ENCODE measurements around the gene LRP8.
A peak's percentile ranks its signal among the peaks of the same experiment; 100 is the strongest.

DNA sequence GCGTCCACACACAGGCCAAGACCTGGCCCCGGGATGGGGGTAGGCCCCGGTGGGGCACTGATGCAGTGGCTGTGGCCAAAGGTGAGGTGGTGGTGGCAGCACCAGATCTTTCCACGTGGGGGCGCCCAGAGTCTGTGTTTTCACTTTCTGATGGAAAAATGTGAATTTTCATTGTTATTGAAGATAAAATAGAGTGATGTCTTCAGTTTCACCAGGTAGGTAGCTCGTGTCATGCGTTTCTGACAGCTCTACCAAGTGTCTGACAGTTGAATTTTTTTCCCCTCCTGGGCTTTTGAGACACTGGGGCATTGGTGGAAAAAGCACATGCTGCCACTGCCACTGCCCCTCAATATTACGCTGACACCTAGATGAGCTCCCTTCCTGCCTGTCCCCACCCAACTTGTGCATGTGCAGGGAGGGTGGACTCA is 49.6 kb downstream of the LRP8 start:
- TF ChIP-seq, protein P1, sequence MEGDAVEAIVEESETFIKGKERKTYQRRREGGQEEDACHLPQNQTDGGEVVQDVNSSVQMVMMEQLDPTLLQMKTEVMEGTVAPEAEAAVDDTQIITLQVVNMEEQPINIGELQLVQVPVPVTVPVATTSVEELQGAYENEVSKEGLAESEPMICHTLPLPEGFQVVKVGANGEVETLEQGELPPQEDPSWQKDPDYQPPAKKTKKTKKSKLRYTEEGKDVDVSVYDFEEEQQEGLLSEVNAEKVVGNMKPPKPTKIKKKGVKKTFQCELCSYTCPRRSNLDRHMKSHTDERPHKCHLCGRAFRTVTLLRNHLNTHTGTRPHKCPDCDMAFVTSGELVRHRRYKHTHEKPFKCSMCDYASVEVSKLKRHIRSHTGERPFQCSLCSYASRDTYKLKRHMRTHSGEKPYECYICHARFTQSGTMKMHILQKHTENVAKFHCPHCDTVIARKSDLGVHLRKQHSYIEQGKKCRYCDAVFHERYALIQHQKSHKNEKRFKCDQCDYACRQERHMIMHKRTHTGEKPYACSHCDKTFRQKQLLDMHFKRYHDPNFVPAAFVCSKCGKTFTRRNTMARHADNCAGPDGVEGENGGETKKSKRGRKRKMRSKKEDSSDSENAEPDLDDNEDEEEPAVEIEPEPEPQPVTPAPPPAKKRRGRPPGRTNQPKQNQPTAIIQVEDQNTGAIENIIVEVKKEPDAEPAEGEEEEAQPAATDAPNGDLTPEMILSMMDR (optimal IDR thresholded peaks at IDR 0.05 in 1 of 3, IDR thresholded peaks at IDR 0.05 in 1 of 3, conservative IDR thresholded peaks at IDR 0.05 in 1 of 3; ENCODE audit: extremely low read depth in 1 of 3, insufficient read depth in 2 of 3, low read length in 3 of 3) = peak; percentile 72 to 87 (median 77)
- no peak for TF ChIP-seq EZH2 (IDR thresholded peaks at IDR 0.05; ENCODE audit: low read length)
